IMR-90 (cell line): ENCODE results near the gene ADARB2. TPM values are rescaled to one million over a fixed set of nuclear protein-coding genes. Genes with fewer than 3 reads are reported as not detected.

Experiments
- ATAC-seq: fragments of 200-7000 bp; cut with Tn5 transposase; 2 replicates; pipeline ENCODE4 v1.9.1; 2020; ENCODE audit warnings: low read depth, mild to moderate bottlenecking, moderate library complexity
- BruUV-seq: library from RNA; stranded (reverse); fragments of 400-500 nt; replicated peaks from 2 replicates; lab custom pipeline; 2021; lab: Mats Ljungman, UMichigan
- CTCF ChIA-PET: fragments of 300-600 bp; formaldehyde crosslinking; extraction: SDS; loops from one replicate; lab custom pipeline; 2021; ENCODE audit warnings: antibody characterized with exemption; lab: Yijun Ruan, JAX
- POLR2A ChIA-PET: fragments of 300-600 bp; sonication (Branson Sonifier 250); formaldehyde crosslinking; loops from one replicate; lab custom pipeline; 2022; ENCODE audit warnings: antibody characterized with exemption; ENCODE audit not compliant: unreplicated experiment; lab: Charles Lee
- DNase-seq: peaks from one replicate; pipeline ENCODE4 v3.0.0; 2013
- H2AFZ ChIP-seq: replicated peaks from 2 replicates; pipeline ENCODE3; 2013; ENCODE audit warnings: low read length, mild to moderate bottlenecking; ENCODE audit not compliant: poor library complexity
- H2AK5ac ChIP-seq: 2 replicates; pipeline ENCODE4 v1.6.1; 2013; ENCODE audit warnings: low read depth, low read length, inconsistent platforms
- H2AK9ac ChIP-seq: replicated peaks from 2 replicates; pipeline ENCODE3; 2013; ENCODE audit warnings: mild to moderate bottlenecking, low read depth, low read length, moderate library complexity; ENCODE audit not compliant: poor library complexity
- H2BK120ac ChIP-seq: 2 replicates; pipeline ENCODE4 v1.6.1; 2013; ENCODE audit warnings: low read depth, low read length, inconsistent platforms
- H2BK15ac ChIP-seq: 3 replicates; pipeline ENCODE4 v1.6.1; 2013; ENCODE audit warnings: low read depth, low read length, inconsistent platforms
- H2BK20ac ChIP-seq: 2 replicates; pipeline ENCODE4 v1.6.1; 2013; ENCODE audit warnings: low read depth, mild to moderate bottlenecking, inconsistent platforms, low read length, moderate library complexity
- H2BK5ac ChIP-seq: 2 replicates; pipeline ENCODE4 v1.6.1; 2013; ENCODE audit warnings: mild to moderate bottlenecking, low read depth, low read length, inconsistent platforms; ENCODE audit not compliant: poor library complexity, severe bottlenecking
- H3K14ac ChIP-seq: replicated peaks from 2 replicates; pipeline ENCODE4 v1.6.1; 2013; ENCODE audit warnings: low read depth, low read length, inconsistent platforms
- H3K18ac ChIP-seq: 2 replicates; pipeline ENCODE4 v1.6.1; 2013; ENCODE audit warnings: low read depth, low read length, control low read depth
- H3K23ac ChIP-seq: 2 replicates; pipeline ENCODE4 v1.6.1; 2013; ENCODE audit warnings: low read depth, low read length, inconsistent platforms
- H3K27ac ChIP-seq: 2 replicates; pipeline ENCODE4 v1.5.1; 2013; ENCODE audit warnings: mild to moderate bottlenecking, control low read depth, low read length; ENCODE audit not compliant: insufficient read depth
- H3K27me3 ChIP-seq: 2 replicates; pipeline ENCODE4 v1.6.1; 2013; ENCODE audit warnings: low read length; ENCODE audit not compliant: control insufficient read depth, insufficient read depth
- H3K36me3 ChIP-seq: 2 replicates; pipeline ENCODE4 v1.6.1; 2013; ENCODE audit warnings: low read length, mixed read lengths; ENCODE audit not compliant: control insufficient read depth, insufficient read depth
- H3K4ac ChIP-seq: 2 replicates; pipeline ENCODE4 v1.6.1; 2013; ENCODE audit warnings: low read depth, low read length, inconsistent platforms
- H3K4me1 ChIP-seq: 2 replicates; pipeline ENCODE4 v1.6.1; 2013; ENCODE audit warnings: low read length, mixed read lengths; ENCODE audit not compliant: control insufficient read depth, insufficient read depth
- H3K4me2 ChIP-seq: 2 replicates; pipeline ENCODE4 v1.6.1; 2013; ENCODE audit warnings: low read depth, mild to moderate bottlenecking, control low read depth, low read length, moderate library complexity
- H3K4me3 ChIP-seq: 2 replicates; pipeline ENCODE4 v1.5.1; 2013; ENCODE audit warnings: low read depth, mild to moderate bottlenecking, control low read depth, low read length, moderate library complexity; ENCODE audit not compliant: insufficient read depth
- H3K56ac ChIP-seq: 2 replicates; pipeline ENCODE4 v1.6.1; 2013; ENCODE audit warnings: low read length, inconsistent platforms; ENCODE audit not compliant: insufficient read depth; ENCODE audit errors: extremely low read depth
- H3K79me1 ChIP-seq, 2 experiments: 2 replicates each; pipeline ENCODE4 v1.6.1; 2013; ENCODE audit warnings: low read length in 2 of 2, inconsistent platforms in 1 of 2, low read depth in 1 of 2
- H3K9ac ChIP-seq: 2 replicates; pipeline ENCODE4 v1.6.1; 2013; ENCODE audit warnings: low read depth, low read length, control low read depth
- H3K9me1 ChIP-seq: 2 replicates; pipeline ENCODE4 v1.6.1; 2013; ENCODE audit warnings: low read length, inconsistent platforms; ENCODE audit not compliant: insufficient read depth
- H3K9me3 ChIP-seq: 2 replicates; pipeline ENCODE4 v1.6.1; 2013; ENCODE audit warnings: low read length; ENCODE audit not compliant: control insufficient read depth, insufficient read depth
- H4K20me1 ChIP-seq: 2 replicates; pipeline ENCODE4 v1.6.1; 2013; ENCODE audit warnings: low read length, inconsistent platforms; ENCODE audit not compliant: insufficient read depth
- H4K5ac ChIP-seq: 2 replicates; pipeline ENCODE4 v1.6.1; 2013; ENCODE audit warnings: mild to moderate bottlenecking, low read depth, low read length, control low read depth
- H4K8ac ChIP-seq, 2 experiments: 2 replicates each; pipeline ENCODE4 v1.6.1; 2013; ENCODE audit warnings: low read depth in 2 of 2, low read length in 2 of 2, control low read depth in 1 of 2, inconsistent platforms in 1 of 2
- H4K91ac ChIP-seq: 2 replicates; pipeline ENCODE4 v1.6.1; 2013; ENCODE audit warnings: low read depth, low read length, inconsistent platforms; ENCODE audit not compliant: insufficient read depth
- CHD1 ChIP-seq: IDR thresholded peaks from 2 replicates; pipeline ENCODE4 v1.6.1; 2012; ENCODE audit warnings: low read depth, low read length, improper control_type of control experiment
- FOS ChIP-seq: fragments of 150-350 bp; IDR thresholded peaks from 2 replicates; pipeline ENCODE4 v1.6.1; 2016; ENCODE audit warnings: low read depth, low read length
- MAZ ChIP-seq: IDR thresholded peaks from 2 replicates; pipeline ENCODE4 v1.6.1; 2012; ENCODE audit warnings: low read depth, mild to moderate bottlenecking, low read length, improper control_type of control experiment, moderate library complexity, borderline replicate concordance
- RCOR1 ChIP-seq: IDR thresholded peaks from 2 replicates; pipeline ENCODE4 v1.6.1; 2012; ENCODE audit warnings: mild to moderate bottlenecking, low read length, improper control_type of control experiment; ENCODE audit not compliant: insufficient replicate concordance
- RFX5 ChIP-seq: IDR thresholded peaks from 2 replicates; pipeline ENCODE4 v1.8.0; 2012; ENCODE audit warnings: low read depth, mild to moderate bottlenecking, low read length, moderate library complexity
- WGBS, 2 experiments: methylation state at CpG; one replicate each; pipeline versions ENCODE4 v1.1.5 to v1.1.7; 2013; ENCODE audit warnings: missing lambda C conversion rate in 2 of 2; ENCODE audit not compliant: insufficient read length in 1 of 2; ENCODE audit errors: extremely low coverage in 2 of 2; 5-methylcytosine and 5-hydroxymethylcytosine counted together
- dilution Hi-C: fragments of 300-500 bp; cut with HindIII; formaldehyde crosslinking; loops from one replicate; pipeline ENCODE4 v1.14.3; 2018; ENCODE audit warnings: low sequenced_read_pairs; ENCODE audit not compliant: unreplicated experiment
- in situ Hi-C: fragments of 300-500 bp; cut with MboI; formaldehyde crosslinking; loops from 3 replicates; pipeline ENCODE4 v1.14.3; 2019; ENCODE audit warnings: low sequenced_read_pairs, inconsistent platforms, mixed read lengths
- intact Hi-C: fragments of 100-400 bp; cut with micrococcal nuclease; formaldehyde crosslinking; loops from 2 replicates; pipeline ENCODE4 v1.10.0; 2022
- polyA plus RNA-seq, 3 experiments: library from polyadenylated mRNA; depleted of rRNA; stranded (reverse); fragments of >200 nt; gene quantifications; 2 replicates each; pipeline ENCODE4 v1.2.3, GENCODE V29; 2012; ENCODE audit warnings: low replicate concordance in 1 of 3
- total RNA-seq: library from RNA; depleted of rRNA; stranded (reverse); fragments of >200 nt; gene quantifications from 2 replicates; pipeline ENCODE4 v1.2.3, GENCODE V29; 2012

ADARB2 gene
- total and polyA plus RNA-seq, 2 of the 4 experiments (the other 2 are of a cell fraction): not detected

- TF ChIP-seq RCOR1: no peak
Measured at GRCh38 chr10:1266033-1266802, 471.1 kb downstream of the ADARB2 start (continued).

GRCh38 chr10:1264001-1264400 is 473.3 kb downstream of the ADARB2 start:
- Histone ChIP-seq H3K9ac (no peak overlapping the region), H2BK120ac (no peak overlapping the region), H2BK15ac (no peak overlapping the region), H2BK5ac (no peak overlapping the region), H2AK5ac (no peak overlapping the region), H4K91ac (no peak overlapping the region), H3K36me3 (no peaks in the 10 kb centered on the region), H3K4me2 (no peak overlapping the region), H3K56ac (no peak overlapping the region), H3K4me1 (no peaks in the 10 kb centered on the region), H3K23ac (no peak overlapping the region), H4K8ac (no peak overlapping the region), H2AFZ (no peak overlapping the region), H3K18ac (no peak overlapping the region), H3K27ac (no peak overlapping the region), H2AK9ac (no peak overlapping the region), H3K79me1 (no peaks in the 10 kb centered on the region), H3K9me1 (no peaks in the 10 kb centered on the region), H4K5ac (no peak overlapping the region), H3K4me3 (no peak overlapping the region), H3K4ac (no peak overlapping the region), H3K27me3 (no peaks in the 10 kb centered on the region), H3K14ac (no peak overlapping the region), H4K20me1 (no peaks in the 10 kb centered on the region), H2BK20ac (no peak overlapping the region), H3K9me3 (peaks cover 4% of the 10 kb centered on the region)
- 55% methylated on average over 5 of the region's 9 CpGs; no CpG with 5 or more reads in 1 of the 2 experiments for WGBS, 2 experiments
- ATAC-seq: no peak
- in situ Hi-C loops: no loop called here
- BruUV-seq: no TSS peak
- TF ChIP-seq MAZ (no peak), FOS (no peak), CHD1 (no peak), RCOR1 (no peak), RFX5 (no peak)
- intact Hi-C loops: no loop called here
- CTCF ChIA-PET: no interaction called here
- DNase-seq: no peak
- POLR2A ChIA-PET: no interaction called here
- dilution Hi-C loops: no loop called here
